ENCODE measurements around the gene CHRNB2.

CHRNB2 gene

GRCh38 chr1:154572468-154573167, 5.0 kb downstream of the CHRNB2 start:
- Histone ChIP-seq H2AFZ (ENCODE audit: low read depth, low read length) (no peak overlapping the region), H4K91ac (ENCODE audit: low read length) (no peak overlapping the region), H4K8ac (ENCODE audit: low read length) (no peak overlapping the region), H2BK120ac (ENCODE audit: low read depth, low read length) (no peak overlapping the region), H3K27me3 (ENCODE audit: control insufficient read depth in 1 of 2, insufficient read depth in 1 of 2, low read length in 2 of 2) (peaks cover 34 to 46% of the 10 kb centered on the region in 2 experiments), H3K14ac (ENCODE audit: low read length in 2 of 2) (no peak overlapping the region), H3K4me2 (ENCODE audit: low read length, poor library complexity, severe bottlenecking) (no peak overlapping the region), H2BK12ac (ENCODE audit: low read length in 2 of 2) (no peak overlapping the region), H3K9me3 (ENCODE audit: control insufficient read depth, low read length) (no peaks in the 10 kb centered on the region), H3K4me3 (ENCODE audit: insufficient read depth in 1 of 2, low read depth in 1 of 2, low read length in 2 of 2) (no peak overlapping the region), H3K23ac (ENCODE audit: low read length in 2 of 2) (no peak overlapping the region), H3K4ac (ENCODE audit: low read depth in 1 of 2, low read length in 2 of 2) (no peak overlapping the region), H3K79me1 (replicated peaks; ENCODE audit: low read length, poor library complexity, severe bottlenecking) (no peaks in the 10 kb centered on the region), H3K27ac (ENCODE audit: low read length, poor library complexity, severe bottlenecking) (no peak overlapping the region), H2AK5ac (ENCODE audit: low read length, severe bottlenecking) (no peak overlapping the region), H3K9ac (ENCODE audit: low read length) (no peak overlapping the region), H2BK15ac (ENCODE audit: low read depth, poor library complexity, severe bottlenecking) (no peak overlapping the region), H2BK5ac (ENCODE audit: low read depth, low read length, poor library complexity, severe bottlenecking) (no peak overlapping the region), H3K4me1 (ENCODE audit: control insufficient read depth, insufficient read depth, low read depth, low read length) (peaks cover 6% of the 10 kb centered on the region), H3K36me3 (ENCODE audit: control insufficient read depth in 1 of 2, insufficient read depth in 2 of 2, low read depth in 1 of 2, low read length in 2 of 2) (peaks cover 2 to 13% of the 10 kb centered on the region in 2 experiments), H3K18ac (ENCODE audit: low read depth in 1 of 2, low read length in 2 of 2) (no peak overlapping the region)
- no peak for DNase-seq
- WGBS, result 80% methylated on average over 10 of the region's 10 CpGs

DNA sequence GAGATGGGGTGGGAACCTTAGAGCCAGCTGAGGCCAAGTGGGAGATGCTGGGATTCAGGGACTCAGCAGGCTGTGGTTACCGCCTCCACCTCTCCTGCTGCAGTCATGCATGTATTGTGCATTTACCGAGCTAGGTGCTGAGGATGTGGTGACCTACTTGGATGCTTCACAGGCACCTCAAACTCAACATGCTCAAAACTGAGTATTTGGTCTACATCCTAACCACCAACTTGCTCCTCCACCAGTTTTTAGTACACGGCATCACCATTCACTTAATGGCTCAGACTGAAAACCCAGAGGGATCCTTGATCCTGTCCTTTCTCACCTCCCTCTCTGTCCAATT, 5.6 kb downstream of the CHRNB2 start:
- Histone ChIP-seq H2BK5ac (ENCODE audit: low read depth, low read length, poor library complexity, severe bottlenecking) (no peak overlapping the region), H3K9me3 (ENCODE audit: control insufficient read depth, low read length) (no peaks in the 10 kb centered on the region), H3K79me1 (replicated peaks; ENCODE audit: low read length, poor library complexity, severe bottlenecking) (no peaks in the 10 kb centered on the region), H3K27ac (ENCODE audit: low read length, poor library complexity, severe bottlenecking) (no peak overlapping the region), H2AK5ac (ENCODE audit: low read length, severe bottlenecking) (no peak overlapping the region), H2BK120ac (ENCODE audit: low read depth, low read length) (no peak overlapping the region), H2AFZ (ENCODE audit: low read depth, low read length) (no peak overlapping the region), H3K18ac (ENCODE audit: low read depth in 1 of 2, low read length in 2 of 2) (no peak overlapping the region), H2BK15ac (ENCODE audit: low read depth, poor library complexity, severe bottlenecking) (no peak overlapping the region), H3K23ac (ENCODE audit: low read length in 2 of 2) (no peak overlapping the region), H3K9ac (ENCODE audit: low read length) (no peak overlapping the region), H3K36me3 (ENCODE audit: control insufficient read depth in 1 of 2, insufficient read depth in 2 of 2, low read depth in 1 of 2, low read length in 2 of 2) (peaks cover 7 to 18% of the 10 kb centered on the region in 2 experiments), H2BK12ac (ENCODE audit: low read length in 2 of 2) (no peak overlapping the region), H3K4ac (ENCODE audit: low read depth in 1 of 2, low read length in 2 of 2) (no peak overlapping the region), H3K4me2 (ENCODE audit: low read length, poor library complexity, severe bottlenecking) (no peak overlapping the region), H3K27me3 (ENCODE audit: control insufficient read depth in 1 of 2, insufficient read depth in 1 of 2, low read length in 2 of 2) (peaks cover 31 to 43% of the 10 kb centered on the region in 2 experiments), H3K4me3 (ENCODE audit: insufficient read depth in 1 of 2, low read depth in 1 of 2, low read length in 2 of 2) (no peak overlapping the region), H3K4me1 (ENCODE audit: control insufficient read depth, insufficient read depth, low read depth, low read length) (peaks cover under 1% of the 10 kb centered on the region), H3K14ac (ENCODE audit: low read length in 2 of 2) (no peak overlapping the region), H4K91ac (ENCODE audit: low read length) (no peak overlapping the region), H4K8ac (ENCODE audit: low read length) (no peak overlapping the region)
- no peak for DNase-seq
- 86% methylated on average over 3 of the region's 3 CpGs for WGBS

DNA sequence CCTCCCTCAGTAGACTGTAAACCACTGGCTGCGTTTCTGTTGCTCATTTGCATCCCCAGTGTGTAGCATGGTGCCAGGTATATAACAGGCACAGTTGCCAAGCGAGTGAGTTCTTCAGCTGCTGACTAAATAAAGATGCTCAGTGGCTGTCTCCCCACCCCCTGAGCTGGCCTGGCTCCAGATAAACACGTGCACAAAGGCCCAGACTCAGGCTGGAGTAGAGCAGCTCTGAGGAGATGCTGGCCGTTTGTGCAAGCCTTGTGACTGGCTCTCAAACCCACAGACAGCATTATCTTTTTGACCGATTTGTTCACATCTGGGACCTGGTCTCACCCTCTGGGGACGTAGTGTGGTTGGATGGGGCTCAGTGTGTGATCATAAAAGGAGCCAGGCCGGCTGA, 7.1 kb downstream of the CHRNB2 start:
- H2AFZ ChIP-seq (ENCODE audit: low read depth, low read length), result no peak overlapping the region
- H3K79me1 ChIP-seq (replicated peaks; ENCODE audit: low read length, poor library complexity, severe bottlenecking), result no peaks in the 10 kb centered on the region
- H2BK15ac ChIP-seq (ENCODE audit: low read depth, poor library complexity, severe bottlenecking), result no peak overlapping the region
- peak overlapping the region; percentile 19 for H3K9ac ChIP-seq (ENCODE audit: low read length)
- peaks cover 16 to 27% of the 10 kb centered on the region in 2 experiments for H3K27me3 ChIP-seq (ENCODE audit: control insufficient read depth in 1 of 2, insufficient read depth in 1 of 2, low read length in 2 of 2)
- peak; percentile 44 for DNase-seq
- H4K91ac ChIP-seq (ENCODE audit: low read length), result no peak overlapping the region
- peak overlapping the region in 1 of 2 experiments; percentile 1 for H3K14ac ChIP-seq (ENCODE audit: low read length in 2 of 2)
- H3K18ac ChIP-seq (ENCODE audit: low read depth in 1 of 2, low read length in 2 of 2), result no peak overlapping the region
- H2BK5ac ChIP-seq (ENCODE audit: low read depth, low read length, poor library complexity, severe bottlenecking), result no peak overlapping the region
- H2AK5ac ChIP-seq (ENCODE audit: low read length, severe bottlenecking), result no peak overlapping the region
- no peak overlapping the region for H3K27ac ChIP-seq (ENCODE audit: low read length, poor library complexity, severe bottlenecking)
- no peak overlapping the region for H3K4me3 ChIP-seq (ENCODE audit: insufficient read depth in 1 of 2, low read depth in 1 of 2, low read length in 2 of 2)
- no peak overlapping the region for H4K8ac ChIP-seq (ENCODE audit: low read length)
- peaks cover 23 to 34% of the 10 kb centered on the region in 2 experiments for H3K36me3 ChIP-seq (ENCODE audit: control insufficient read depth in 1 of 2, insufficient read depth in 2 of 2, low read depth in 1 of 2, low read length in 2 of 2)
- H3K4ac ChIP-seq (ENCODE audit: low read depth in 1 of 2, low read length in 2 of 2), result no peak overlapping the region
- H3K9me3 ChIP-seq (ENCODE audit: control insufficient read depth, low read length), result no peaks in the 10 kb centered on the region
- no peak overlapping the region for H2BK12ac ChIP-seq (ENCODE audit: low read length in 2 of 2)
- no peak overlapping the region for H3K4me2 ChIP-seq (ENCODE audit: low read length, poor library complexity, severe bottlenecking)
- H3K23ac ChIP-seq (ENCODE audit: low read length in 2 of 2), result no peak overlapping the region
- H2BK120ac ChIP-seq (ENCODE audit: low read depth, low read length), result no peak overlapping the region
- WGBS, result 31% methylated on average over 3 of the region's 7 CpGs
- H3K4me1 ChIP-seq (ENCODE audit: control insufficient read depth, insufficient read depth, low read depth, low read length), result no peaks in the 10 kb centered on the region

- H3K4me1 ChIP-seq (ENCODE audit: control insufficient read depth, insufficient read depth, low read depth, low read length), result no peaks in the 10 kb centered on the region
- no peak overlapping the region for H2AK5ac ChIP-seq (ENCODE audit: low read length, severe bottlenecking)
- H2BK120ac ChIP-seq (ENCODE audit: low read depth, low read length), result no peak overlapping the region
- no peak for DNase-seq
- H2BK5ac ChIP-seq (ENCODE audit: low read depth, low read length, poor library complexity, severe bottlenecking), result no peak overlapping the region
- H3K4me2 ChIP-seq (ENCODE audit: low read length, poor library complexity, severe bottlenecking), result no peak overlapping the region
- no peak overlapping the region for H4K8ac ChIP-seq (ENCODE audit: low read length)
- no peak overlapping the region for H2BK15ac ChIP-seq (ENCODE audit: low read depth, poor library complexity, severe bottlenecking)
- H3K9ac ChIP-seq (ENCODE audit: low read length), result peak overlapping the region; percentile 19
- no peaks in the 10 kb centered on the region for H3K79me1 ChIP-seq (replicated peaks; ENCODE audit: low read length, poor library complexity, severe bottlenecking)
- no peak overlapping the region for H3K23ac ChIP-seq (ENCODE audit: low read length in 2 of 2)
- no peak overlapping the region for H3K27ac ChIP-seq (ENCODE audit: low read length, poor library complexity, severe bottlenecking)
- no peak overlapping the region for H3K18ac ChIP-seq (ENCODE audit: low read depth in 1 of 2, low read length in 2 of 2)
- H3K4me3 ChIP-seq (ENCODE audit: insufficient read depth in 1 of 2, low read depth in 1 of 2, low read length in 2 of 2), result no peak overlapping the region
- 90% methylated on average over 10 of the region's 10 CpGs for WGBS
- H3K4ac ChIP-seq (ENCODE audit: low read depth in 1 of 2, low read length in 2 of 2), result no peak overlapping the region
- no peak overlapping the region for H2AFZ ChIP-seq (ENCODE audit: low read depth, low read length)
- H3K36me3 ChIP-seq (ENCODE audit: control insufficient read depth in 1 of 2, insufficient read depth in 2 of 2, low read depth in 1 of 2, low read length in 2 of 2), result peaks cover 29 to 40% of the 10 kb centered on the region in 2 experiments
- peak overlapping the region in 1 of 2 experiments; percentile 1 for H3K14ac ChIP-seq (ENCODE audit: low read length in 2 of 2)
- no peak overlapping the region for H4K91ac ChIP-seq (ENCODE audit: low read length)
- H3K27me3 ChIP-seq (ENCODE audit: control insufficient read depth in 1 of 2, insufficient read depth in 1 of 2, low read length in 2 of 2), result peaks cover 11 to 21% of the 10 kb centered on the region in 2 experiments
- no peak overlapping the region for H2BK12ac ChIP-seq (ENCODE audit: low read length in 2 of 2)
- H3K9me3 ChIP-seq (ENCODE audit: control insufficient read depth, low read length), result no peaks in the 10 kb centered on the region
These were observed 7.8 kb downstream of the CHRNB2 start for GRCh38 chr1:154575147-154575927.
